Coronary artery (tissue), 2 donors: ENCODE data around the gene FUOM.

ENCODE experiments used
- DNase-seq: peaks from one replicate; pipeline ENCODE4 v3.0.0-alpha.2; 2017; ENCODE audit warnings: low spot score
- H3K27ac ChIP-seq, 2 donors: fragments of 200-600 bp; sonication (generic); one replicate each; pipeline ENCODE4 v1.5.1; 2016 to 2019
- H3K4me3 ChIP-seq: fragments of 200-600 bp; sonication (generic); 2 replicates; pipeline ENCODE4 v1.5.1; 2016; ENCODE audit warnings: mild to moderate bottlenecking, moderate library complexity
- TF ChIP-seq, protein P1 (sequence below): fragments of 200-600 bp; sonication (generic); IDR thresholded peaks from one replicate; pipeline ENCODE4 v1.5.1; 2019; ENCODE audit warnings: antibody characterized with exemption

FUOM gene

GRCh38 chr10:133318494-133319127, 39.2 kb downstream of the FUOM start:
- no peak overlapping the region for H3K27ac ChIP-seq
- TF ChIP-seq, protein P1, sequence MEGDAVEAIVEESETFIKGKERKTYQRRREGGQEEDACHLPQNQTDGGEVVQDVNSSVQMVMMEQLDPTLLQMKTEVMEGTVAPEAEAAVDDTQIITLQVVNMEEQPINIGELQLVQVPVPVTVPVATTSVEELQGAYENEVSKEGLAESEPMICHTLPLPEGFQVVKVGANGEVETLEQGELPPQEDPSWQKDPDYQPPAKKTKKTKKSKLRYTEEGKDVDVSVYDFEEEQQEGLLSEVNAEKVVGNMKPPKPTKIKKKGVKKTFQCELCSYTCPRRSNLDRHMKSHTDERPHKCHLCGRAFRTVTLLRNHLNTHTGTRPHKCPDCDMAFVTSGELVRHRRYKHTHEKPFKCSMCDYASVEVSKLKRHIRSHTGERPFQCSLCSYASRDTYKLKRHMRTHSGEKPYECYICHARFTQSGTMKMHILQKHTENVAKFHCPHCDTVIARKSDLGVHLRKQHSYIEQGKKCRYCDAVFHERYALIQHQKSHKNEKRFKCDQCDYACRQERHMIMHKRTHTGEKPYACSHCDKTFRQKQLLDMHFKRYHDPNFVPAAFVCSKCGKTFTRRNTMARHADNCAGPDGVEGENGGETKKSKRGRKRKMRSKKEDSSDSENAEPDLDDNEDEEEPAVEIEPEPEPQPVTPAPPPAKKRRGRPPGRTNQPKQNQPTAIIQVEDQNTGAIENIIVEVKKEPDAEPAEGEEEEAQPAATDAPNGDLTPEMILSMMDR, result no peak
- DNase-seq, result no peak
- H3K4me3 ChIP-seq, result peak overlapping the region; percentile 59

- TF ChIP-seq, protein P1, result no peak
- Histone ChIP-seq H3K4me3 (no peak overlapping the region), H3K27ac (no peak overlapping the region)
- no peak for DNase-seq
Measured at GRCh38 chr10:133316732-133317131, 41.1 kb downstream of the FUOM start.

- H3K4me3 ChIP-seq, result no peak overlapping the region
Measured at GRCh38 chr10:133316266-133316665, 41.6 kb downstream of the FUOM start.

GRCh38 chr10:133315847-133316246, 42.0 kb downstream of the FUOM start:
- H3K4me3 ChIP-seq, result no peak overlapping the region
- no peak for DNase-seq
- H3K27ac ChIP-seq, result no peak overlapping the region
- TF ChIP-seq, protein P1, result no peak

More at GRCh38 chr10:133316266-133316665, 41.6 kb downstream of the FUOM start:
- no peak overlapping the region for H3K27ac ChIP-seq
- DNase-seq, result no peak
- TF ChIP-seq, protein P1, result no peak

GRCh38 chr10:133314911-133315310, 42.9 kb downstream of the FUOM start:
- Histone ChIP-seq H3K27ac (no peak overlapping the region), H3K4me3 (no peak overlapping the region)
- TF ChIP-seq, protein P1, result no peak
- no peak for DNase-seq

GRCh38 chr10:133313192-133313591, 44.6 kb downstream of the FUOM start:
- TF ChIP-seq, protein P1, result no peak
- no peak overlapping the region for H3K4me3 ChIP-seq
- DNase-seq, result no peak
- no peak overlapping the region for H3K27ac ChIP-seq

DNA sequence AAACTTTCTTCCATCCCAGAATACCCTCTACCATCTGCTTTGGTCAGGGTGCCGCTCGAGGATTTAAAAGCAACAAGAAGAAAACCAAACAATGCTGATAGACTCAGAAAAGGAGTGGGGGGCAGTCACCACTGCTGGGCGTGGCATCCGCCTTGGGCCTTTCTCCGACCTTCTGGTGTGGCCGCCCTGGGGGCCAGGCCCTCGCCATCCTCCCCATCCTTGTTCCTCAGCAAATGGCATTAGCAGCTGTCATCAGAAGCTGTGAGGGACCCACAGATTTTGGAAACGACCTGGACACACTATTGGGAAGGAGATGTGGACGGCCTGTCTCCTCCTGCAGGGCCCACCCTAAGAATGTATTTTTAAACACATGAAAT, 45.1 kb downstream of the FUOM start:
- TF ChIP-seq, protein P1, result no peak
- no peak overlapping the region for H3K4me3 ChIP-seq
- no peak for DNase-seq

More for the DNA sequence above, 45.1 kb downstream of the FUOM start:
- H3K27ac ChIP-seq, result no peak overlapping the region
